Bronchial smooth muscle cell (primary cell): ENCODE results near the gene RGS11. TPM values are rescaled to one million over a fixed set of nuclear protein-coding genes. Genes with fewer than 3 reads are reported as not detected.

Source experiments
- total RNA-seq: library from RNA; depleted of rRNA; stranded (reverse); fragments of >200 nt; gene quantifications from 2 replicates; pipeline ENCODE4 v1.2.1, GENCODE V29; 2014

RGS11 gene
- 1.4 and 7.2 TPM in 2 replicates for total RNA-seq

DNA sequence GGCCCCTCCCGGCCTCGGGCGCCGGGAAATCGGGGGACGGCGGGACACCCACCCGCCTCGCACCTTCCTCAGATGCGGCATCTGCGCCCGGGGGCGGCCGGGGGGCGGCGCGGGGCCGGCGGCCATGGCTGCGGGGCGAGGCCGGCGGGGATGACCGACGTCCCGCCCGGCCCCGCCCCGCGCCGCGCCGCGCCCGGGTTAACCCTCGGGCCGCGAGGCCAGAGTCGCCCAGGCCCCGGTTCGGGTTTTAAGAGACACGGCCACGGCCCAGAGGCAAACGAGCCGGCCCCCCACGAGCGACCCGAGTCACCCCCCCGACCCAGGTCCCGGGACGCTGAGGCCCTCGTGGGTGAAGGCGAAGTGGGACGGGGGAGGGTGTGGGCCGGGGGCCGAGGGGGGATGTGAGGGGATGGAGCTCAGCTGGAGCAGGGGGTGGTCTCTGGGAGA lies at the start of gene RGS11:
RGS11 (minus strand) TSS at position 159 of the 447 bp plus-strand sequence; CDS start at position 126, 33 bp downstream.

DNA sequence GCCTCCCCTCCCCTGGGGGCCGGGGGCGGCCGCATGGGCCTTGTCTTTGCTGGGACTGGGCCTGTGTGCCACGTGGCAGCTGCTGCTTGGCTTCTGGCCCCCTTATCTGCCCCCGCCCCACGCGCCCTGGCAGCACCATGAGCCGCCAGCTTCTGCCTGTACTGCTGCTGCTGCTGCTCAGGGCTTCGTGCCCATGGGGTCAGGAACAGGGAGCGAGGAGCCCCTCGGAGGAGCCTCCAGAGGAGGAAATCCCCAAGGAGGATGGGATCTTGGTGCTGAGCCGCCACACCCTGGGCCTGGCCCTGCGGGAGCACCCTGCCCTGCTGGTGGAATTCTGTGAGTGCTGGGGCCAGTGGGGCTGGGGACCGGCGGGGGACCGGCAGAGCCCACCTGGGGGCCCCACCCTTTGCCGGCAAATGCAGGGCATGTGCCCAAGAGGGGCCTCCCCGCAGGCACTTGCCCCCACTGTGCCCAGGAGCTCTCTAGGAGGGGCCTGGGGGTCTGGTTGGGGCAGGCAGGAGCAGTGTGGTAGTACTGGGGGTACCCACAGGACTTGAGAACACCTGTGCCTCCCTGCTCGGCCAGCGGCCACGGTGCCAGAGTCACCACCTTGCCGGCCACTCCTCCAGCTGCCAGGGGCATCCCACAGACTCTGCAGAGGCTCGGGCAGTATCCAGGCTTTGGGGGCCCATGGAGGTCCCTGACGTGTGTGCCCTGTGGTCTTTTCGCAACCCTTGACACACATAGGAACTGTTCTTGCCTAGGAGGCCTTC lies 7.5 kb upstream of the RGS11 start, which contains the start of gene PDIA2:
PDIA2 (plus strand) TSS at position 132 of the 773 bp plus-strand sequence; CDS start at position 138, 6 bp downstream.

DNA sequence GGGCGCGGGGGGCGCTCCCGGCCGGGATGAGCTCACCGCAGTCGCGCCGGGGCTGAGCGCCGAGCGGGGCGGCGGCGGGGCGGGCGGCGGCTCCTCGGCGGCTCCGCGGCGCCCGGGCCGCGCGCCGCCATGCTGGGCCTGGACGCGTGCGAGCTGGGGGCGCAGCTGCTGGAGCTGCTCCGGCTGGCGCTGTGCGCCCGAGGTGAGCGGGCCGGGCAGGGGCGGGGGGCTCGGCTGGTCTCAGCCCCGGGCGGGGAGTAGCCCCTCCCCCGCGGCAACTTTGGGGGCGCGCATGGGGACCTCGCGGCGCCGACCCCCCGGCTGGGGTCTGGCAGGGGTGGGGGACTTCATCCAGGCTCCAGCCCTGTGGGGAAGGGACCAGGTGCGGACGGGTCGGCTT lies 4.8 kb upstream of the RGS11 start, which contains the start of gene ARHGDIG:
ARHGDIG (plus strand) TSS at position 40 of the 400 bp plus-strand sequence; CDS start at position 130, 90 bp downstream.

DNA sequence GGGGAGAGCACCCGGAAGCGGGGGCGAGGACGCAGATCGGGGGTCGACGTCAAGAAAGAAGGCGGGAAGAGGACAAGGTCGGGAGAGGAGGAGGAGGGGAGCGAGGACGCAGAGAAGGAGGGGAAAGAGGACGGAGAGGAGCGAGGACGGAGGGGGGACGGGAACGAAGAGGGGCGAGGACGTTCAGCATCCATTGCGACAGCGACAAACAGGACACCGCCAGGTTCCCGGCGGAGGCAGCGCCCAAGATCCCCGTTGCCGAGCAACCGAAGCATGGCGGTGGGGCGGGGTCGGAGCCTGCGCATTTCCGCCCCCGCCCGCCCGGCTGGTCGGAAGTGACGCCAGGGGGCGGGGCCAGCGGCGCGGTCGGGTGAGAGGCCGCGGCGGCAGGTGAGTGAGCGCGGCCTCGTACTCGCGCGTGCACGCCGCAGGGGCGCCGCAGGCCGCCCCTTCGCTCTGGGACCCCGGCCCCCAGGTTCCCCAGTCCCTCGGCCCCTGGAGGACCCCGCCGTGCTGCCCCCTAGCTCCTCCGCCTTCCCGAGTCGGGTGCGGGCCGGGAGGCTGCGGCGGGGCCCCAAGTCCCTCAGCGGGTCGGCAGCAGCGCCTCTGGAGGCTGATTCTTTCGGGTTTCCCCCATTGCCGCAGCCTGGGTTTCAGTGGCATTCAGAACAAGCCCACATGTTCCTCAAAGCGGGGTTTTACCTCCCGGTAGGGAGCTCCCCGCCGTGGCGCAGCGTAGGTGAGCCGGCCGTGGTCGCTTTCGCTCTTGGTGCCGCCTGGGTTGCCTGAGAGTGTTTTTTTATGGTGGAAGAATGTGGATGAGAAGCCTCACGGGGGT lies 41.1 kb downstream of the RGS11 start, which contains the start of gene FAM234A:
FAM234A (plus strand) TSS at position 354 of the 838 bp plus-strand sequence. CDS start 19,593 bp downstream, outside the sequence.

DNA sequence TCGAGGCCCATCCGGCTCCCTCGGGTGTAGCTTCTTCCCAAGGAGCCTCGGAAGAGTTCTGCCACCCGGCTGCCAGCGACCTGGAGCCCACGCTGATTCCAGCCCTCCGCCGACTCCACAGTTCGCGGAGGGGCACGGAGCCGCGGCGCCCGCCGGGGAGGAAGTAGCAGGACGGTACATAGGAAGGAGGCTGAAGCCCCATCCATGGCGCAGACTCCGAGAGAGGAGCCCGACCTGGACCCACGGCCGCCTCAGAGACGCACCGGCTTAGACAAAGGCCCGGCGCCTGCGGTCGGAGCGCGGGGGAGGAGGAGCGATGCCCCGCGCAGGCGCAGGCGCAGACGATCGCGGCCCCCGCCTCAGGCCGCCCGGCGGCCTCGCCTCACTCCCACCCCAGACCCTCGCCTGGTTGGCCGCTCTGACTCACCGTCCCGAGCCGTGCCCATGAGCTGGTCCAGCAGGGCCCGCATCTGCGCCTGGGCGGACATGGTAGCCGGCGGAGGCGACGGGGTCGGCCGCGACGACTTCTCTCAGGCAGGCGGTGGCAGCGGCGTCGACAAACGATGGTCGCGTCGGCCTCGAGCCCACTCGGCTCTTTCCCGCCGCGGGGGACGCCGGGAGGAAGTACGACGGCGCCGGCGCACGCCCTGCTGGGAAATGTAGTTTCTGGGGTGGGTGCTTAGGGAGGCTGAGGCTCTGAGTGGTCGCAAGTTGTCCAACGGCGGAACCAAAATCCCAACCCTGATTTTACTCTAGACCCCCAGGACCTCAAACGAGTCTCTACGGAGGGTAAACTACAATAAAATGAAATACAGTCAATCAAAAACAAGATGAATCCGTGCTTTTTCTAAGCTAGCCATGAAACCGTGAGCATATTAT lies 46.7 kb downstream of the RGS11 start, which contains the start of gene LUC7L:
LUC7L (minus strand) TSS at position 598 of the 879 bp plus-strand sequence; CDS start at position 488, 110 bp downstream.

Other genes with a start within 250 kb of the RGS11 start
- gene POLR3K, start 222.3 kb downstream of the RGS11 start, total RNA-seq: 2.7 TPM in 2 replicates
- 38.6 and 42.2 TPM in 2 replicates for gene SNRNP25, start 222.1 kb downstream of the RGS11 start, total RNA-seq
- gene RHBDF1, start 203.3 kb downstream of the RGS11 start, total RNA-seq: 32.3 and 46.5 TPM in 2 replicates
- 125 and 225 TPM in 2 replicates for gene MPG, start 197.7 kb downstream of the RGS11 start, total RNA-seq
- 6.5 and 11.0 TPM in 2 replicates for gene NPRL3, start 137.3 kb downstream of the RGS11 start, total RNA-seq
- gene HBZ, start 123.3 kb downstream of the RGS11 start, total RNA-seq: not detected in 2 replicates
- gene HBM, start 110.0 kb downstream of the RGS11 start, total RNA-seq: not detected in 2 replicates
- not detected in 2 replicates for gene HBA2, start 103.1 kb downstream of the RGS11 start, total RNA-seq
- gene HBA1, start 99.3 kb downstream of the RGS11 start, total RNA-seq: not detected in 2 replicates
- not detected in 2 replicates for gene HBQ1, start 95.5 kb downstream of the RGS11 start, total RNA-seq
- 23.3 and 28.8 TPM in 2 replicates for gene LUC7L, start 46.5 kb downstream of the RGS11 start, total RNA-seq
- gene FAM234A, start 41.1 kb downstream of the RGS11 start, total RNA-seq: 31.5 and 39.1 TPM in 2 replicates
- 0.77 and 0.79 TPM in 2 replicates for gene ARHGDIG, start 4.6 kb upstream of the RGS11 start, total RNA-seq
- under 0.01 and 0.17 TPM in 2 replicates for gene PDIA2, start 7.2 kb upstream of the RGS11 start, total RNA-seq
- 14.2 and 17.5 TPM in 2 replicates for gene AXIN1, start 76.8 kb upstream of the RGS11 start, total RNA-seq
- 58.6 and 85.7 TPM in 2 replicates for gene MRPL28, start 94.6 kb upstream of the RGS11 start, total RNA-seq
- 73.8 and 99.2 TPM in 2 replicates for gene PGAP6, start 106.0 kb upstream of the RGS11 start, total RNA-seq
- gene NME4, start 121.3 kb upstream of the RGS11 start, total RNA-seq: 47.2 and 78.2 TPM in 2 replicates
- gene DECR2, start 125.9 kb upstream of the RGS11 start, total RNA-seq: 3.7 and 11.8 TPM in 2 replicates
- gene RAB11FIP3, start 149.7 kb upstream of the RGS11 start, total RNA-seq: 17.5 and 18.0 TPM in 2 replicates